ENCODE results near the gene VEGFD.

Gene VEGFD

GRCh38 chrX:15384304-15384703, at the start of gene VEGFD:
VEGFD (minus strand) TSS chrX:15384413; CDS start chrX:15383946, 467 bp downstream.
- DNase-seq (ENCODE audit: low spot score) = no peak

- DNase-seq (ENCODE audit: low spot score) = no peak
Observed at GRCh38 chrX:15430584-15430983, 46.4 kb upstream of the VEGFD start.

- DNase-seq (ENCODE audit: low spot score) = no peak
Observed at GRCh38 chrX:15430076-15430475, 45.9 kb upstream of the VEGFD start.

DNA sequence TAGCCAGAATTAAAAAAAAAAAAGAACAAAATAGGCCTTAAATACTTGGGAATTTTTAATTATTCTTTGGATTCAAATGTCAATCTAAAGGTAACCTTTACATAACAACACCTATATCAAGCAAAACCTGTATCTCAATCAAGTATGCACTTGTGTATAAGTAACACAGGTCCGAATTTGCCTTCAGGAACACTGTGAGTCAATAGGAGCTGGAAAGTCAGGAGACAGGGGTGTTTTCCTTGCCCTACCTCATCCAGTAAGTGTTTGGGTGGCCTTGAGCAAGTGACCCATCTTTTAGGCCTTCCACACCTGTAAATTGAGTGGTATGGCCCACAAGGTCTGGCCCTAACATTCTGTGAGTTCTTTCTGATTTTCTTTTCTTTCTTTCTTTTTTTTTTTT, 40.8 kb upstream of the VEGFD start:
- no peak for DNase-seq (ENCODE audit: low spot score)

GRCh38 chrX:15418707-15419181, 34.5 kb upstream of the VEGFD start:
- DNase-seq (ENCODE audit: low spot score) = no peak

- no peak for DNase-seq (ENCODE audit: low spot score)
Observed at GRCh38 chrX:15418041-15418706, 34.0 kb upstream of the VEGFD start.

- no peak for DNase-seq (ENCODE audit: low spot score)
Observed at GRCh38 chrX:15416133-15416993, 32.1 kb upstream of the VEGFD start.

DNA sequence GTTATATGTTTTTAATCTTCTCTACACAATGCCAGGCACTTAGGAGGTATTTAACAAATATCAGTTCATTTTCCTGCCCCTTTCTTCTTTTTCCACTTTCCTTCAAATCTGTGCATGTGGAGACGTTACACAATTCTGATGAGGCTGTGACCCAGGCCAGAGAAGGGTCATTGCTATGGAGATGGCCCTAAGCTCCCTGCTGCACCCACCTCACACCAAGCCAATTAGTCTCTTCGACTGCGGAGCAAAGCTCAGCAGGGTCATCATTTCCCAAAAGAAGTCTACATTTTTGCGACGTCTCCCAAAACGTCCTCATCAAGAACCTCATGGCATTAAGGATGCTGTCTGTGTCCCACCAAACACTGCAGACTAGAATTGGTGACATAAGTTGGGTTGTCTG, 28.9 kb upstream of the VEGFD start:
- DNase-seq (ENCODE audit: low spot score) = no peak

GRCh38 chrX:15410947-15411346, 26.7 kb upstream of the VEGFD start:
- no peak for DNase-seq (ENCODE audit: low spot score)

DNA sequence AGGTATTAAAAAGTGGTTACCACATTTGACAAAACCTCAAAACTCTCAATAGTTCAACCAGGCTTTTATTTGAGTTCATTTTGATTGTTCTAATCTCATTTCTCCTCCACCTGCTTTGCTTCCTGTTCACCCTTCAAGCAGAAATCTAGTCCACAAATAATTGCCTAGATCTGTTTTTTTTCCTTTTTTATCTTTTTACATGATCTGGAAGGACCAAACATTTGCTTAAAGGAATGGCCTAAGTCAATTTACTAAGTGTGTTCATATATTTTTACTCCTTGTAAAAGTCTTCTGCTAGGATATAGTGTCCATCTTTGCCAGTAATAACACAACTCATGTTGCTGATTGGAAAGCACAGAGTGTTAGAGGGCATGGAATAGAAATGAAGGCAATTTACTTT, 26.2 kb upstream of the VEGFD start:
- no peak for DNase-seq (ENCODE audit: low spot score)

DNA sequence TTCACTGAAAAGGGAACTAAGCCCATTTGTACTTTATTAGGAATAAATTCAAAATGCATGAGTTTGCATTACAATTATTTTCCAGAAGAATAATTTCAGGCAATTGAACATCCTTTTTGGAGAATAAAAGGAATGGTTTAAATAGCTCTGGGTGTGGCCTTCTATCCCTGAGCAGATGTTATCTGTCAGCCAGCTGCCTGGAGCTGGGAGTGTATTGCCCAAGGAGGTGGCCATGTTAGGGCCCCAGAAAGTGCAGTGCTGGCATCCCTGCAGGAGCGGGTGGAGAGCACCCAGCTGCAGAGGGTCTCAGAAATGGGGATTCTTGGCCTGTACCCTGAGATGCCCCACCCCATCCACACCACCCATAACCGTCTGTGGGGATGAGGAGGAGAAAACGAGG, 21.6 kb upstream of the VEGFD start:
- no peak for DNase-seq (ENCODE audit: low spot score)

DNA sequence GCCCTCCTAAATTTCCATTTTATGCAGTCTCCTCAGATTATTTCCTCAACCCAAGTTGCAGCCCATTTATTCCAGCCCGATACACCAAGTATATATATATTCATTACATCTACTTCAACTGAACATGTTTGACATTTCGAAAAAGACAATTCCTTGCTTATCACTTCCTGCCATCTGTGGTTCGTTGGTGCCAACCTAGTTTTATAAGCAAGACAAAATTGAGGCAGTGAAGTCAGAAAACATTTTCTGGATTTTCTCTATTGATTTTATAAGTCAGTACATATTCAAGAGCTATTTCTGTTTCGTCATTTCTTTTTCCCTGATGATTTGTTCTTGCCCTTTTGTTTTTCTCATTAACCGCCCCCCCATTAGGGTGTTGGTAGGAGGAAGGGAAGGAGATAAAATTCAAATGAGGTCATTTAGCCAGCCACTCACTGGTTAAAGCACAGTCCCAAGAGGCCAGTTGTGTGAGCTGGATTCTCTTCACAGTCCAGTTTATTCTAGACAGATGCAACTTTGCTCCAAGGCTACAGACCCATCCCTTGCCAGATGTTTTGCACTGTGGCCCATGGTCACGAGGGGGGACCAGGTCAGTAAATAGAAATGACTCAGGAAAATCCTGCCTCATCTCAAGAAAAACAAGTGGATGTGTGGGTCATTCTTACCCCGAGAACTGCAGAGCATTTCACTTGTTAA, 20.3 kb upstream of the VEGFD start:
- DNase-seq (ENCODE audit: low spot score) = no peak

DNA sequence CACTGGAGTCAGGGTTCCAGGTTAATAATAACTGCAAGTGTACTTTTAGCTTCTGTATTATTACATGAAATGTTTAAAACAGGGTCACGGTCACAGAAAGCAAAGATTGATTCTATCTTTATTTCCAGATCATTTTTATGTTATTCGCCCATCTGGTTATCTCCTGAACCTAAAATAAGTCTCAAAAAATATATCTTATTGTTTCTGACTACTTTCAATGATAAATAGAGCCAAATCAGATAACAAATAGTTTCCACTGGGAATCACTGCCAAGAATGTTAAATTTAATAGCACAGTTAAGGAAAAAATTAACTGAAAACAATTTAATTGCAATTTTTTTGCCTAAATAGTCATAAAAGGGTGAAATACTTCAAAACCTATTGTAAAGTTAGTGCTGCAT, 17.2 kb upstream of the VEGFD start:
- DNase-seq (ENCODE audit: low spot score) = no peak

GRCh38 chrX:15399962-15400391, 15.8 kb upstream of the VEGFD start:
- no peak for DNase-seq (ENCODE audit: low spot score)

- DNase-seq (ENCODE audit: low spot score) = no peak
Observed at GRCh38 chrX:15398874-15399273, 14.7 kb upstream of the VEGFD start.

- DNase-seq (ENCODE audit: low spot score) = no peak
Observed at GRCh38 chrX:15395789-15396188, 11.6 kb upstream of the VEGFD start.

GRCh38 chrX:15391850-15392249, 7.6 kb upstream of the VEGFD start:
- no peak for DNase-seq (ENCODE audit: low spot score)

DNA sequence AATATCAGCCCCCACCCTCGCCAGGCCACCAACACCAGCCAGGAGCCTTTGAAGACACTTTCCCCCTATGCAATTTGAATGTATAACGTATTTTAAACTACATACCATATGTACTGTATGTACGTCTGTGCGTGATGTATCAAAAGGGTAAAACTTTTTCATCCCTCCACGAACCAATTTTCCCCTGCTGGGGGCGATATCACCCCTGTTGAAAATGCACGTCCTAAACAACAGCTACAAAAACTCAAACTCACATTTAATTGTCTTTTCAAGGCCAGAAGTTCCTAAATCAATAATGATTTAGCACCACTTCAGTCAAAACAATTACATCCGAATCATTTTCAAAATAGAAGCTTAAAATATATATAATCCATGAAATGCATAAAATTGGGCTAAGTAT, 1.4 kb downstream of the VEGFD start:
- DNase-seq (ENCODE audit: low spot score) = no peak

GRCh38 chrX:15376956-15377355, 7.3 kb downstream of the VEGFD start:
- DNase-seq (ENCODE audit: low spot score) = no peak

DNA sequence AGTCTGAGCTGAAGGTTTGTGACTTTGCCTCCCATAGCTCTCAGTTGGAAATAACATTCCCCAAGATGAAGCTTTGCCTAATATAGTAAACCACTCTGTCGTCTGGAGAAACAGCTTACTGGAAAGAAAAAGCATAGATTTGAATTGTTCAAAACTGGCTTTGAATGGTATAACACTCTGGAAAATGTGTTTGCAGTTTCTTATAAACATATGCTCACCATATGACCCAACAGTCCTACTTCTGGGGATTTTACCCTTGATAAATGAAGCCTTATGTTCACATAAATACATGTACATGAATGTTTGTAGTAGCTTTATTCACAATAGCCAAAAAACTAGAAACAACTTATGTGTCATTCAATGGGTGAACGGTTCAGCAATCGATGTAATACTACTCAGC, 10.2 kb downstream of the VEGFD start:
- no peak for DNase-seq (ENCODE audit: low spot score)

- no peak for DNase-seq (ENCODE audit: low spot score)
Observed at GRCh38 chrX:15366506-15367352, 17.5 kb downstream of the VEGFD start.

DNA sequence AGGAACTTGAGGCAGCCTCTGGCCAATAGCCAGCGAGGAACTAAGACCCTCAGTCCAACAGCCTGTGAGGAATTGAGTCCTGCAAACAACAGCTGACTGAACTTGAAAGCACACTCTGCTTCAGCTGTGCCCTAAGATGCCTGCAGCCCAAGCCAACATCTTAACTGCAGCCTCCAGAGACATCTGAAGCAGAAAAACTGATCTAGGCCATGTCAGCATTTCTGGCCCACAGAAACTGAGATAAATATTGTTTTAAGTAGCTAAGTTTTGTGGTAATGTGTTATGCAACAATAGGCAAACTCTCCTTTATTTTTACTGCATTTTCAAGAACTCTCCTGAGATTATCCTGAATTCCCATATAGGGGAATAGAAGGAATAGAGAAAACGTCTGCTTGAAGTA, 24.5 kb downstream of the VEGFD start:
- DNase-seq (ENCODE audit: low spot score) = no peak
